Prostate gland (tissue), 2 donors: ENCODE measurements around the gene MFSD12. TPM values are rescaled to one million over a fixed set of nuclear protein-coding genes. Genes with fewer than 3 reads are reported as not detected.

Source experiments
- DNase-seq: peaks from one replicate; pipeline ENCODE4 v3.0.0-alpha.2; 2019; ENCODE audit warnings: low spot score
- H3K27ac ChIP-seq, 2 donors: fragments of 200-600 bp; sonication (generic); 2 replicates each; pipeline ENCODE4 v1.5.1; 2017 to 2019
- H3K27me3 ChIP-seq: fragments of 200-600 bp; sonication (generic); replicated peaks from 2 replicates; pipeline ENCODE4 v1.5.1; 2019; ENCODE audit not compliant: insufficient read depth
- H3K36me3 ChIP-seq, 2 donors: fragments of 200-600 bp; sonication (generic); 1 replicate in 1 of 2; 2 replicates in 1 of 2; pipeline versions ENCODE4 v1.5.1 to v1.8.1; 2017 to 2019
- H3K4me1 ChIP-seq: fragments of 200-600 bp; sonication (generic); replicated peaks from 2 replicates; pipeline ENCODE4 v1.5.1; 2019
- H3K4me3 ChIP-seq, 2 donors: fragments of 200-600 bp; sonication (generic); 2 replicates each; pipeline ENCODE4 v1.5.1; 2017 to 2019
- H3K9me3 ChIP-seq: fragments of 200-600 bp; sonication (generic); 2 replicates; pipeline ENCODE4 v1.5.1; 2017
- POLR2A ChIP-seq: fragments of 450-650 bp; IDR thresholded peaks from one replicate; pipeline ENCODE4 v1.6.1; 2016; ENCODE audit warnings: antibody characterized with exemption, mild to moderate bottlenecking
- POLR2AphosphoS5 ChIP-seq: sonication (generic); formaldehyde crosslinking; IDR thresholded peaks from one replicate; pipeline ENCODE4 v1.6.1; 2017; ENCODE audit warnings: antibody characterized with exemption
- WGBS: methylation state at CpG from one replicate; pipeline ENCODE4 v1.1.5; 2018; 5-methylcytosine and 5-hydroxymethylcytosine counted together
- intact Hi-C: fragments of 100-400 bp; cut with DNase I; formaldehyde crosslinking; loops from one replicate; pipeline ENCODE4 v1.14.2; 2022
- total RNA-seq, 2 donors: library from RNA; depleted of rRNA; stranded (reverse); fragments of >200 nt; gene quantifications; one replicate each; pipeline ENCODE4 v1.1.0, GENCODE V29; 2016
- TF ChIP-seq, protein P1 (sequence below), 4 experiments: fragments of 200-600 bp in 2 of 4; fragments of 450-650 bp in 2 of 4; sonication (generic) in 2 of 4; IDR thresholded peaks; 1 replicate in 3 of 4; 2 replicates in 1 of 4; pipeline ENCODE4 v1.5.1; 2016 to 2019; ENCODE audit warnings: antibody characterized with exemption in 4 of 4, mild to moderate bottlenecking in 2 of 4, moderate library complexity in 2 of 4

The MFSD12 gene
- total RNA-seq, 2 donors from 2014 or later: 60.5 to 86.1 TPM

DNA sequence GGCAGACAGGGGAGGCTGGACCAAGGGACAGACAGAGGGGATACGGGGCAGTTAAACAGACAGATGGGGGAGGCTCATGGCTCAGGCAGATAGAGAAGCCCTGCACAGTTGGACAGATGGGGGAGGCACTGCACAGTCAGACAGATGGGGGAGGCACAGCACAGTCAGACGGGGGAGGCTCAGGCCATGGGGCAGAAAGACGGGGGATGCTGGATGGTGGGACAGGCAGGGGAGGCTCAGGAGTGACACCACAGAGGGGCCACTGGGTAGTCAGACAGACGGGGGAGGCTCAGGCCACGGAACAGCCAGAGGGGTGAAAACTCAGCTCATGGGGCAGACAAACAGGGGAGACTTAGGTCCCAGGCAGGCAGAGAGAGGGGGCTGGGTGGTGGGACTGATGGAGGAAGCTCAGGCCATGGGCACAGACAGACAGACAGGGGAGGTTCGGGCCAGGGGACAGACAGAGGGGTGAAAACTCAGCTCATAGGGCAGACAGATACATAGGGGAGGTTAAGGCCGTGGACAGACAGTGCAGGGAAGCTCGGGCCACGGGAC, 886 bp downstream of the MFSD12 start:
- no peaks in the 10 kb centered on the region for H3K4me1 ChIP-seq
- DNase-seq: no peak
- intact Hi-C loops: loop anchor here (2.0 kb wide), 1 partner anchor 16 kb away; the partner anchor contains the start of gene HMG20B
- no peaks in the 10 kb centered on the region for H3K36me3 ChIP-seq
- TF ChIP-seq, protein P1, sequence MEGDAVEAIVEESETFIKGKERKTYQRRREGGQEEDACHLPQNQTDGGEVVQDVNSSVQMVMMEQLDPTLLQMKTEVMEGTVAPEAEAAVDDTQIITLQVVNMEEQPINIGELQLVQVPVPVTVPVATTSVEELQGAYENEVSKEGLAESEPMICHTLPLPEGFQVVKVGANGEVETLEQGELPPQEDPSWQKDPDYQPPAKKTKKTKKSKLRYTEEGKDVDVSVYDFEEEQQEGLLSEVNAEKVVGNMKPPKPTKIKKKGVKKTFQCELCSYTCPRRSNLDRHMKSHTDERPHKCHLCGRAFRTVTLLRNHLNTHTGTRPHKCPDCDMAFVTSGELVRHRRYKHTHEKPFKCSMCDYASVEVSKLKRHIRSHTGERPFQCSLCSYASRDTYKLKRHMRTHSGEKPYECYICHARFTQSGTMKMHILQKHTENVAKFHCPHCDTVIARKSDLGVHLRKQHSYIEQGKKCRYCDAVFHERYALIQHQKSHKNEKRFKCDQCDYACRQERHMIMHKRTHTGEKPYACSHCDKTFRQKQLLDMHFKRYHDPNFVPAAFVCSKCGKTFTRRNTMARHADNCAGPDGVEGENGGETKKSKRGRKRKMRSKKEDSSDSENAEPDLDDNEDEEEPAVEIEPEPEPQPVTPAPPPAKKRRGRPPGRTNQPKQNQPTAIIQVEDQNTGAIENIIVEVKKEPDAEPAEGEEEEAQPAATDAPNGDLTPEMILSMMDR (IDR thresholded peaks at IDR 0.05): no peak
- no peak for TF ChIP-seq POLR2A
- no peak for TF ChIP-seq POLR2AphosphoS5
- H3K4me3 ChIP-seq: peak overlapping the region; percentile 73 to 79
- H3K27ac ChIP-seq: no peak overlapping the region
- no peaks in the 10 kb centered on the region for H3K9me3 ChIP-seq
- no peaks in the 10 kb centered on the region for H3K27me3 ChIP-seq
- WGBS: 28% methylated on average over 9 of the region's 9 CpGs

DNA sequence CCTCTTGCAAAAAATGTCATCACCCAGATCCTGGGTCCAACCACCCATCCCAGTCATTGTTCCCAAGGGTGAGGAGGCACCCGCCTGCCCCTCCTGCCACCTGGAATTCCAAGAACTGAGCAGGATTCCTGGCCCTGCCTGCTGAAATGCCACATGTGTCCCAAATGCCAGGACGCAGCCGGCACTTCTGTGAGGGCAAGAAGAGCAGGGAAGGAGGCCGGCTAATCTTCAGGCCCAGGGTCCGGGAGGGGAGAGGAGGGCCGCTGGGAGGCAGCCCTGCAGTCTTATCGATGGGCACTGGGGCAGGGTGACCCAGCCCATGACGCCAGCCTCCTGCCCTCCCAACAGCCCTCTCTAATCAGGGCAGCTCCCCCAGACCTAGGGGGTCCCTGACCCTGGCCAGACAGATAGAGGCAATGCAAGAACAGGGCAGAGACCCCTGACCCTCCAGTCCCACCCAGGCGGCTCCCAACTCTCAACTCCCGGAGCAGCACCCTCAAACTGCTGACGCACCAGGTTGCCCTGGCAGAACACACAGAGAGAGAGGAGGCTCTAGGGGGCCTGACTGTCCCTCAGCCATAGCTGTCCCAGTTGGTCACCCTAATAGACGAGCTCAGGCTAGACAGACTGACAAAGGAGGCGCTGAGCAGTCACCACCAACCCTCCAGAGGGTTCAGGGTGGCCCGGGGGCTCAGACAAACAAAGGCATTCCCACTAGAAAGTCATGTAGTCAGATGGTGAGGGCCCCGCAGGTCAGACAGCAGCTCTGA, 1.5 kb downstream of the MFSD12 start:
- DNase-seq: no peak
- no peaks in the 10 kb centered on the region for H3K4me1 ChIP-seq
- intact Hi-C loops: loop anchor here (2.0 kb wide), 1 partner anchor 17 kb away; the partner anchor contains the start of gene HMG20B

DNA sequence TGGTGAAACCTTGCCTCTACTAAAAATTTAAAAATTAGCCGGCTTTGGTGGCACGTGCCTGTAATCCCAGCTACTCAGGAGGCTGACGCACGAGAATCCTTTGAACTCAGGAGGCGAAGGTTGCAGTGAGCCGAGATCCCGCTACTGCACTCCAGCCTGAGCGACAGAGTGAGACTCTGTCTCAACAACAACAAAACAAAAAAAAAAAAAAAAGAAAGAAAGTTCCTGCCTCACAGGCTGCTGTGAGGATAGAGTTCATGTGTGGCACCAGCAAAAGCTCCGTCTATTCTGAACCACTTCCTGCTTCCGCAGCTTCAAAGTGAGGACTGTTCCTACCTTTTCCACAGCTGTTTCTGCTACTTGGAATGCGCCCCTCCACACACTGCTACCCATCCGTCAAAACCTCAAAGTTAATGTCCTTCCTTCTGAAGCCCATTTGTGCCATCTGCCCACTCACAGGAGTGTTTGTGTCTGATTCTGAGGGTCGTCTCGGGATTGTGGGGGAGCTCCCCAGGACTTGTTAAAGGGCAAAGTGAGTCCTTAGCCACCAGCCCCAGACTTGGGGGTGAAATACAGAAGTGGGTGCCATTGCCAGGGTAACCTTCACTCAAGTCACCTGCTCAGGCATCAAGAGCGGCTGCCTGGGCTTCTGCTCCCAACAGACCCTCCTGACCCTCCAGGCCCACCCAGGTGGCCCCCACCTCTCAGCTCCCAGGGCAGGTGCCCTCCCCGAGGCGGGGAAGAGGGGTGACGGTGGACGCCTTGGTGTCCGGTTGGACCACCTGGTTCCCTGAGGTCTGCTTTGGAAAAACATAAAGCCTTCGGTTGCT, 2.9 kb downstream of the MFSD12 start:
- 86% methylated on average over 21 of the region's 21 CpGs for WGBS
- intact Hi-C loops: no loop called here
- no peaks in the 10 kb centered on the region for H3K27me3 ChIP-seq
- DNase-seq: no peak
- H3K4me1 ChIP-seq: no peaks in the 10 kb centered on the region
- no peak overlapping the region for H3K4me3 ChIP-seq
- no peaks in the 10 kb centered on the region for H3K36me3 ChIP-seq
- no peak for TF ChIP-seq POLR2A
- no peak for TF ChIP-seq POLR2AphosphoS5
- no peaks in the 10 kb centered on the region for H3K9me3 ChIP-seq
- no peak overlapping the region for H3K27ac ChIP-seq

More for the DNA sequence above, 1.5 kb downstream of the MFSD12 start:
- H3K27ac ChIP-seq: no peak overlapping the region
- H3K27me3 ChIP-seq: no peaks in the 10 kb centered on the region
- peak overlapping the region in 1 of 2 donors; percentile 79 for H3K4me3 ChIP-seq
- no peaks in the 10 kb centered on the region for H3K9me3 ChIP-seq
- WGBS: 84% methylated on average over 15 of the region's 15 CpGs
- TF ChIP-seq, protein P1 (IDR thresholded peaks at IDR 0.05): no peak
- TF ChIP-seq POLR2A: no peak
- TF ChIP-seq POLR2AphosphoS5: no peak
- H3K36me3 ChIP-seq: no peaks in the 10 kb centered on the region

DNA sequence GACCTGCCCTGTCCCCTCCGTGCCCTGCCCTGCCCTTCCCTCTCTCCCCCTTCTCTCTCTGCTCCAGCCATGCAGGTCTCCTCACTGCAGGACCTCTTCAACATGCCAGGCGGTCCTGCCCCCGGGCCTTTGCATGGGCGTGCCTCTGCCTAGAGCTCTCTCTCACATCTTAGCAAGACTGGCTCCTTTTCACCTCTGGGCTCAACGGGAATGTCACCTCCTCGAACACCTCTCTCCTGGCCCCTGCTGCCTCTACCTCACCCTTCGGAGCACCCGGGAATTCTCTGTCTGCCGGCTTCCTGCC, 5.6 kb downstream of the MFSD12 start:
- intact Hi-C loops: no loop called here
- Histone ChIP-seq H3K27ac (no peak overlapping the region), H3K4me1 (no peaks in the 10 kb centered on the region), H3K9me3 (no peaks in the 10 kb centered on the region), H3K36me3 (no peaks in the 10 kb centered on the region), H3K27me3 (no peaks in the 10 kb centered on the region), H3K4me3 (no peak overlapping the region)
- DNase-seq: no peak
- TF ChIP-seq POLR2AphosphoS5 (no peak), POLR2A (no peak)
- TF ChIP-seq, protein P1 (IDR thresholded peaks at IDR 0.05): no peak
- WGBS: 82% methylated on average over 9 of the region's 9 CpGs
